GM23338 (cell line): ENCODE measurements around the gene KRTCAP3. TPM values are rescaled to one million over a fixed set of nuclear protein-coding genes. Genes with fewer than 3 reads are reported as not detected.
"Not testable (repeated sequence)": the region's sequence is repeated elsewhere in the genome, so short reads cannot be mapped to it uniquely, and the experiment has no call there.

ENCODE experiments used
- ATAC-seq: fragments of 200-7000 bp; cut with Tn5 transposase; 3 replicates; pipeline ENCODE4 v1.9.1; 2020
- DNase-seq: peaks from one replicate; pipeline ENCODE4 v3.0.0-alpha.2; 2015; ENCODE audit warnings: low spot score
- H2AFZ ChIP-seq: fragments of 200-600 bp; sonication (generic); 2 replicates; pipeline ENCODE4 v1.8.0; 2016; ENCODE audit warnings: antibody characterized with exemption, mild to moderate bottlenecking, moderate library complexity
- H3F3A ChIP-seq: fragments of 200-600 bp; sonication (generic); replicated peaks from 2 replicates; pipeline ENCODE4 v1.8.0; 2017; ENCODE audit warnings: antibody characterized with exemption, mixed run types, low read depth
- H3K27ac ChIP-seq: fragments of 200-600 bp; sonication (generic); 2 replicates; pipeline ENCODE4 v1.6.1; 2016; ENCODE audit warnings: low read depth
- H3K27me3 ChIP-seq: fragments of 200-600 bp; sonication (generic); 2 replicates; pipeline ENCODE4 v1.8.0; 2016; ENCODE audit warnings: mild to moderate bottlenecking, mixed run types, moderate library complexity; ENCODE audit not compliant: insufficient read depth
- H3K36me3 ChIP-seq: fragments of 200-600 bp; sonication (generic); 2 replicates; pipeline ENCODE4 v1.8.0; 2016; ENCODE audit warnings: mild to moderate bottlenecking; ENCODE audit not compliant: insufficient read depth
- H3K4me1 ChIP-seq: fragments of 200-600 bp; sonication (generic); 2 replicates; pipeline ENCODE4 v1.8.0; 2016; ENCODE audit warnings: mild to moderate bottlenecking, moderate library complexity; ENCODE audit not compliant: insufficient read depth
- H3K4me2 ChIP-seq: fragments of 200-600 bp; sonication (generic); 2 replicates; pipeline ENCODE4 v1.7.1; 2017; ENCODE audit warnings: mixed run types
- H3K4me3 ChIP-seq: fragments of 200-600 bp; sonication (generic); 2 replicates; pipeline ENCODE4 v1.6.1; 2016; ENCODE audit warnings: mixed run types
- H3K79me2 ChIP-seq: fragments of 200-600 bp; sonication (generic); replicated peaks from 2 replicates; pipeline ENCODE4 v1.8.0; 2017; ENCODE audit warnings: mild to moderate bottlenecking; ENCODE audit not compliant: insufficient read depth
- H3K9me2 ChIP-seq: fragments of 200-600 bp; sonication (generic); 2 replicates; pipeline ENCODE4 v1.8.0; 2017; ENCODE audit not compliant: insufficient read depth
- H4K20me1 ChIP-seq: fragments of 200-600 bp; sonication (generic); replicated peaks from 2 replicates; pipeline ENCODE4 v1.8.0; 2017; ENCODE audit warnings: mild to moderate bottlenecking; ENCODE audit not compliant: insufficient read depth
- H3K27ac Mint-ChIP-seq: 2 replicates; pipeline ENCODE4 v1.8.0; 2020; ENCODE audit warnings: inconsistent platforms, mild to moderate bottlenecking, moderate library complexity, mixed read lengths
- H3K27me3 Mint-ChIP-seq: 3 replicates; pipeline ENCODE4 v1.8.0; 2022; ENCODE audit warnings: low read depth, mild to moderate bottlenecking, moderate library complexity, mixed read lengths, inconsistent platforms; ENCODE audit not compliant: insufficient read depth, poor library complexity
- H3K36me3 Mint-ChIP-seq: 3 replicates; pipeline ENCODE4 v1.8.0; 2021; ENCODE audit warnings: low read depth, mild to moderate bottlenecking, inconsistent platforms, moderate library complexity, mixed read lengths
- H3K4me1 Mint-ChIP-seq: 3 replicates; pipeline ENCODE4 v1.8.0; 2020; ENCODE audit warnings: mild to moderate bottlenecking, inconsistent platforms, mixed read lengths
- H3K4me3 Mint-ChIP-seq: 3 replicates; pipeline ENCODE4 v1.8.0; 2021; ENCODE audit warnings: moderate library complexity, mild to moderate bottlenecking, inconsistent platforms, mixed read lengths
- H3K9me3 Mint-ChIP-seq: 3 replicates; pipeline ENCODE4 v1.8.0; 2020; ENCODE audit warnings: moderate library complexity, mild to moderate bottlenecking, inconsistent platforms, mixed read lengths
- CREB1 ChIP-seq: fragments of 250-450 bp; sonication (Bioruptor Pico); IDR thresholded peaks from 2 replicates; pipeline ENCODE4 v1.5.0; 2020; ENCODE audit warnings: low read depth, mild to moderate bottlenecking, moderate library complexity
- EZH2phosphoT487 ChIP-seq: fragments of 200-600 bp; sonication (generic); IDR thresholded peaks from one replicate; pipeline ENCODE4 v1.8.1; 2018; ENCODE audit warnings: antibody characterized with exemption; ENCODE audit not compliant: unreplicated experiment
- JUNB ChIP-seq: IDR thresholded peaks from one replicate; pipeline ENCODE4 v1.6.1; 2016; ENCODE audit warnings: antibody characterized with exemption; ENCODE audit not compliant: unreplicated experiment
- NANOG ChIP-seq: IDR thresholded peaks from 2 replicates; pipeline ENCODE4 v1.6.1; 2016; ENCODE audit warnings: antibody characterized with exemption, borderline replicate concordance
- POLR2AphosphoS5 ChIP-seq: IDR thresholded peaks from 2 replicates; pipeline ENCODE4 v1.6.1; 2016; ENCODE audit warnings: antibody characterized with exemption, low read depth
- STAT1 ChIP-seq: IDR thresholded peaks from one replicate; pipeline ENCODE4 v1.6.1; 2016; ENCODE audit warnings: antibody characterized with exemption; ENCODE audit not compliant: unreplicated experiment
- ZNF331 ChIP-seq: fragments of 250-450 bp; sonication (Bioruptor Pico); IDR thresholded peaks from 2 replicates; pipeline ENCODE4 v1.5.0; 2020; ENCODE audit warnings: low read depth, mild to moderate bottlenecking, moderate library complexity
- polyA plus RNA-seq: library from polyadenylated mRNA; unstranded; fragments of >200 nt; fragmentation: Nextera tagmentation; extraction: Ambion mirVana; gene quantifications from 2 replicates; pipeline ENCODE4 v1.2.1, GENCODE V29; 2016
- total RNA-seq: library from RNA; depleted of rRNA; stranded (reverse); fragments of >200 nt; shearing (Covaris generic); gene quantifications from 2 replicates; pipeline ENCODE4 v1.2.3, GENCODE V29; 2014
- TF ChIP-seq, protein P1 (sequence below), 2 experiments: fragments of 200-600 bp in 1 of 2; sonication (generic) in 1 of 2; conservative IDR thresholded peaks; 2 replicates each; pipeline versions ENCODE4 v1.5.1 to v1.6.1; 2016 to 2017; ENCODE audit warnings: antibody characterized with exemption in 2 of 2, low read depth in 2 of 2, mild to moderate bottlenecking in 2 of 2, moderate library complexity in 1 of 2
- TF ChIP-seq, protein P2 (sequence below): IDR thresholded peaks from one replicate; pipeline ENCODE4 v1.6.1; 2018; ENCODE audit warnings: antibody characterized with exemption; ENCODE audit not compliant: unreplicated experiment

The KRTCAP3 gene
- total and polyA plus RNA-seq, 2 experiments from 2014 or later: 15.8 to 52.4 TPM

DNA sequence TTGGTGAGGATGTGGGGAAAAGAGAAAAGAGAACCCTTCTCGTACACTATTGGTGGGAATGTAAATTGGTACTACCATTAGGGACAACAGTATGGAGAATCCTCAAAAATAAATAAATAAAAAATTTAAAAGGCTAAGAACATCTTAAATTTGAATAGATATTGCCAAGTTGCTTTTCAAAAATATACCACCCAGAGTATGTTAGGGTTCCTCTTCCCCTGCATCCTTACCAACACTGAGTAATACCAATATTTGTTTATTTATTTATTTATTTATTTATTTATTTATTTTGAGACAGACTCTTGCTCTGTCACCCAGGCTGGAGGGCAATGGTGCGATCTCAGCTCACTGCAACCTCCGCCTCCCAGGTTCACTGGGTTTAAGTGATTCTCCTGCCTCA, 19.2 kb upstream of the KRTCAP3 start:
- ATAC-seq (no peak), DNase-seq (no peak)
- Histone ChIP-seq H2AFZ (no peak overlapping the region), H3K27me3 (no peaks in the 10 kb centered on the region), H3K4me2 (no peak overlapping the region), H3K27ac (no peak overlapping the region), H3K36me3 (no peaks in the 10 kb centered on the region), H3K4me3 (no peak overlapping the region), H3K79me2 (no peaks in the 10 kb centered on the region), H3F3A (0 out of 2 replicates have a peak, but pooled peaks cover 2% of the 10 kb centered on the region), H3K9me2 (no peaks in the 10 kb centered on the region), H3K4me1 (no peaks in the 10 kb centered on the region), H4K20me1 (no peaks in the 10 kb centered on the region)
- Mint-ChIP-seq H3K4me3 (no peak overlapping the region), H3K27me3 (no peaks in the 10 kb centered on the region), H3K36me3 (no peaks in the 10 kb centered on the region), H3K9me3 (no peaks in the 10 kb centered on the region), H3K4me1 (peaks cover 7% of the 10 kb centered on the region), H3K27ac (no peak overlapping the region)
- no peak for TF ChIP-seq POLR2AphosphoS5
- no peak for TF ChIP-seq ZNF331
- TF ChIP-seq, protein P1, sequence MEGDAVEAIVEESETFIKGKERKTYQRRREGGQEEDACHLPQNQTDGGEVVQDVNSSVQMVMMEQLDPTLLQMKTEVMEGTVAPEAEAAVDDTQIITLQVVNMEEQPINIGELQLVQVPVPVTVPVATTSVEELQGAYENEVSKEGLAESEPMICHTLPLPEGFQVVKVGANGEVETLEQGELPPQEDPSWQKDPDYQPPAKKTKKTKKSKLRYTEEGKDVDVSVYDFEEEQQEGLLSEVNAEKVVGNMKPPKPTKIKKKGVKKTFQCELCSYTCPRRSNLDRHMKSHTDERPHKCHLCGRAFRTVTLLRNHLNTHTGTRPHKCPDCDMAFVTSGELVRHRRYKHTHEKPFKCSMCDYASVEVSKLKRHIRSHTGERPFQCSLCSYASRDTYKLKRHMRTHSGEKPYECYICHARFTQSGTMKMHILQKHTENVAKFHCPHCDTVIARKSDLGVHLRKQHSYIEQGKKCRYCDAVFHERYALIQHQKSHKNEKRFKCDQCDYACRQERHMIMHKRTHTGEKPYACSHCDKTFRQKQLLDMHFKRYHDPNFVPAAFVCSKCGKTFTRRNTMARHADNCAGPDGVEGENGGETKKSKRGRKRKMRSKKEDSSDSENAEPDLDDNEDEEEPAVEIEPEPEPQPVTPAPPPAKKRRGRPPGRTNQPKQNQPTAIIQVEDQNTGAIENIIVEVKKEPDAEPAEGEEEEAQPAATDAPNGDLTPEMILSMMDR (conservative IDR thresholded peaks at IDR 0.05; ENCODE audit: low read depth in 2 of 2): no peak
- no peak for TF ChIP-seq STAT1
- TF ChIP-seq, protein P2, sequence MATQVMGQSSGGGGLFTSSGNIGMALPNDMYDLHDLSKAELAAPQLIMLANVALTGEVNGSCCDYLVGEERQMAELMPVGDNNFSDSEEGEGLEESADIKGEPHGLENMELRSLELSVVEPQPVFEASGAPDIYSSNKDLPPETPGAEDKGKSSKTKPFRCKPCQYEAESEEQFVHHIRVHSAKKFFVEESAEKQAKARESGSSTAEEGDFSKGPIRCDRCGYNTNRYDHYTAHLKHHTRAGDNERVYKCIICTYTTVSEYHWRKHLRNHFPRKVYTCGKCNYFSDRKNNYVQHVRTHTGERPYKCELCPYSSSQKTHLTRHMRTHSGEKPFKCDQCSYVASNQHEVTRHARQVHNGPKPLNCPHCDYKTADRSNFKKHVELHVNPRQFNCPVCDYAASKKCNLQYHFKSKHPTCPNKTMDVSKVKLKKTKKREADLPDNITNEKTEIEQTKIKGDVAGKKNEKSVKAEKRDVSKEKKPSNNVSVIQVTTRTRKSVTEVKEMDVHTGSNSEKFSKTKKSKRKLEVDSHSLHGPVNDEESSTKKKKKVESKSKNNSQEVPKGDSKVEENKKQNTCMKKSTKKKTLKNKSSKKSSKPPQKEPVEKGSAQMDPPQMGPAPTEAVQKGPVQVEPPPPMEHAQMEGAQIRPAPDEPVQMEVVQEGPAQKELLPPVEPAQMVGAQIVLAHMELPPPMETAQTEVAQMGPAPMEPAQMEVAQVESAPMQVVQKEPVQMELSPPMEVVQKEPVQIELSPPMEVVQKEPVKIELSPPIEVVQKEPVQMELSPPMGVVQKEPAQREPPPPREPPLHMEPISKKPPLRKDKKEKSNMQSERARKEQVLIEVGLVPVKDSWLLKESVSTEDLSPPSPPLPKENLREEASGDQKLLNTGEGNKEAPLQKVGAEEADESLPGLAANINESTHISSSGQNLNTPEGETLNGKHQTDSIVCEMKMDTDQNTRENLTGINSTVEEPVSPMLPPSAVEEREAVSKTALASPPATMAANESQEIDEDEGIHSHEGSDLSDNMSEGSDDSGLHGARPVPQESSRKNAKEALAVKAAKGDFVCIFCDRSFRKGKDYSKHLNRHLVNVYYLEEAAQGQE: no peak
- TF ChIP-seq NANOG: no peak
- no peak for TF ChIP-seq JUNB
- TF ChIP-seq EZH2phosphoT487: no peak
- TF ChIP-seq CREB1 (CRISPR knock-in tag): no peak

DNA sequence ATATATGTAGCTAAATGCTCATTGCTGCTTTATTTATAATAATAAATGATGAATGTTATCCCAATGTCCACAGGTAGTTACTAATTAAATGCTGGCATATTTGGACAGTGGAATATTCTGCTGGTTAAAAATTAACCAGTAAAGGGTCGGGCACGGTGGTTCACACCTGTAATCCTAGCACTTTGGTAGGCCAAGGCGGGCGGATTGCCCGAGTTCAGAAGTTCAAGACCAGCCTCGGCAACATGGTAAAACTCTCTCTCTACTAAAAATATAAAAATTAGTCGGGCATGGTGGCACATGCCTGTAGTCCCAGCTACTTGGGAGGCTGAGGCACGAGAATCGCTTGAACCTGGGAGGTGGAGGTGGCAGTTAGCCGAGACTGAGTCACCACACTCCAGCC, 17.1 kb upstream of the KRTCAP3 start:
- not testable (repeated sequence) for H3K4me2 ChIP-seq, H3K27ac Mint-ChIP-seq, H3K27me3 ChIP-seq, H4K20me1 ChIP-seq, H3K27me3 Mint-ChIP-seq, H3K4me1 ChIP-seq, DNase-seq, H3K9me2 ChIP-seq, H3K36me3 ChIP-seq, H3K4me3 Mint-ChIP-seq, H3F3A ChIP-seq, H3K9me3 Mint-ChIP-seq, H2AFZ ChIP-seq, H3K36me3 Mint-ChIP-seq, H3K4me3 ChIP-seq, ATAC-seq, H3K27ac ChIP-seq
- H3K4me1 Mint-ChIP-seq: peaks cover 16% of the 10 kb centered on the region
- H3K79me2 ChIP-seq: peaks cover 10% of the 10 kb centered on the region
